HG03139 (cell line): Measurements from ENCODE around the gene ZNF787.

ENCODE experiments used
- ATAC-seq: cut with Tn5 transposase; IDR thresholded peaks from one replicate; pipeline ENCODE4 v1.9.1; 2021; ENCODE audit not compliant: unreplicated experiment

Gene ZNF787

GRCh38 chr19:56144376-56144775, 23.3 kb upstream of the ZNF787 start:
- ATAC-seq: no peak

GRCh38 chr19:56142897-56143434, 21.9 kb upstream of the ZNF787 start:
- ATAC-seq: no peak

GRCh38 chr19:56142087-56142787, 21.1 kb upstream of the ZNF787 start:
- ATAC-seq: no peak

GRCh38 chr19:56141417-56141993, 20.4 kb upstream of the ZNF787 start:
- no peak for ATAC-seq

GRCh38 chr19:56140583-56141416, 19.7 kb upstream of the ZNF787 start, which contains the start of gene ZNF444:
Gene ZNF444 (plus strand): TSS chr19:56141287. CDS start chr19:56146912, 5,625 bp downstream.
- ATAC-seq: peak; percentile 88

GRCh38 chr19:56139847-56140582, 18.9 kb upstream of the ZNF787 start:
- ATAC-seq: no peak

GRCh38 chr19:56138069-56138468, 17.0 kb upstream of the ZNF787 start:
- no peak for ATAC-seq

- no peak for ATAC-seq
Measured at GRCh38 chr19:56137405-56137804, 16.3 kb upstream of the ZNF787 start.

- ATAC-seq: no peak
Measured at GRCh38 chr19:56136362-56136761, 15.3 kb upstream of the ZNF787 start.

GRCh38 chr19:56134654-56134921, 13.5 kb upstream of the ZNF787 start:
- no peak for ATAC-seq

GRCh38 chr19:56133858-56134653, 13.0 kb upstream of the ZNF787 start:
- ATAC-seq: no peak

- ATAC-seq: no peak
Measured at GRCh38 chr19:56132316-56132822, 11.3 kb upstream of the ZNF787 start.

- no peak for ATAC-seq
Measured at GRCh38 chr19:56131651-56132050, 10.6 kb upstream of the ZNF787 start.

GRCh38 chr19:56130006-56130405, 8.9 kb upstream of the ZNF787 start:
- no peak for ATAC-seq

- ATAC-seq: no peak
Measured at GRCh38 chr19:56126983-56127780, 6.1 kb upstream of the ZNF787 start.

GRCh38 chr19:56125806-56126590, 4.9 kb upstream of the ZNF787 start:
- ATAC-seq: no peak

GRCh38 chr19:56124578-56124977, 3.5 kb upstream of the ZNF787 start:
- ATAC-seq: no peak

- ATAC-seq: no peak
Measured at GRCh38 chr19:56123266-56123891, 2.3 kb upstream of the ZNF787 start.
